GM21526 (cell line): ENCODE measurements around the gene SMYD2.

Experiments
- ATAC-seq: cut with Tn5 transposase; IDR thresholded peaks from one replicate; pipeline ENCODE4 v1.9.1; 2021; ENCODE audit warnings: moderate library complexity; ENCODE audit not compliant: unreplicated experiment, low FRiP score

The SMYD2 gene

GRCh38 chr1:214281021-214281719, at the start of gene SMYD2:
Gene SMYD2 (plus strand): TSS chr1:214281159. CDS start chr1:214281255, 96 bp downstream.
- peak; percentile 78 for ATAC-seq

GRCh38 chr1:214233856-214234634, 46.9 kb upstream of the SMYD2 start:
- no peak for ATAC-seq

GRCh38 chr1:214234635-214235025, 46.3 kb upstream of the SMYD2 start:
- no peak for ATAC-seq

- ATAC-seq = no peak
Measured at GRCh38 chr1:214236477-214236876, 44.5 kb upstream of the SMYD2 start.

GRCh38 chr1:214241060-214241459, 39.9 kb upstream of the SMYD2 start:
- no peak for ATAC-seq

- ATAC-seq = no peak
Measured at GRCh38 chr1:214244252-214244651, 36.7 kb upstream of the SMYD2 start.

GRCh38 chr1:214244841-214245240, 36.1 kb upstream of the SMYD2 start:
- no peak for ATAC-seq

- no peak for ATAC-seq
Measured at GRCh38 chr1:214247501-214248041, 33.4 kb upstream of the SMYD2 start.

GRCh38 chr1:214248311-214249085, 32.5 kb upstream of the SMYD2 start:
- ATAC-seq = no peak

GRCh38 chr1:214249651-214250050, 31.3 kb upstream of the SMYD2 start:
- ATAC-seq = no peak

GRCh38 chr1:214251354-214251753, 29.6 kb upstream of the SMYD2 start:
- ATAC-seq = no peak

GRCh38 chr1:214255509-214255908, 25.4 kb upstream of the SMYD2 start:
- ATAC-seq = no peak

- ATAC-seq = no peak
Measured at GRCh38 chr1:214259353-214259977, 21.5 kb upstream of the SMYD2 start.

GRCh38 chr1:214260561-214261205, 20.3 kb upstream of the SMYD2 start:
- ATAC-seq = no peak

- ATAC-seq = peak; percentile 98
Measured at GRCh38 chr1:214261206-214262123, 19.5 kb upstream of the SMYD2 start.

GRCh38 chr1:214264196-214264595, 16.8 kb upstream of the SMYD2 start:
- no peak for ATAC-seq

- no peak for ATAC-seq
Measured at GRCh38 chr1:214264976-214265375, 16.0 kb upstream of the SMYD2 start.

GRCh38 chr1:214270097-214270650, 10.8 kb upstream of the SMYD2 start:
- ATAC-seq = no peak
